Heart left ventricle (tissue), 16 donors: ENCODE results near the gene CRLF3. TPM values are rescaled to one million over a fixed set of nuclear protein-coding genes. Genes with fewer than 3 reads are reported as not detected.

Experiments
- ATAC-seq, 4 donors: fragments of 200-7000 bp; cut with Tn5 transposase; one replicate each; pipeline ENCODE4 v1.9.1; 2020 to 2022; ENCODE audit warnings: moderate library complexity in 4 of 4, mild to moderate bottlenecking in 3 of 4, moderate number of reproducible peaks in 1 of 4
- DNase-seq, 5 donors: peaks; one replicate each; pipeline ENCODE4 v3.0.0-alpha.2; 2020
- H3K27ac ChIP-seq, 12 donors: fragments of 200-600 bp; sonication (generic) in 4 of 12; one replicate each; pipeline versions ENCODE4 v1.5.0 to v1.8.0; 2016 to 2022; ENCODE audit warnings: mild to moderate bottlenecking in 2 of 12
- H3K27me3 ChIP-seq, 9 donors: fragments of 200-600 bp; sonication (generic) in 2 of 9; one replicate each; pipeline versions ENCODE4 v1.5.1 to v1.8.0; 2016 to 2022; ENCODE audit warnings: mild to moderate bottlenecking in 3 of 9
- H3K36me3 ChIP-seq, 9 donors: fragments of 200-600 bp; sonication (generic) in 2 of 9; one replicate each; pipeline versions ENCODE4 v1.5.0 to v1.8.0; 2018 to 2022; ENCODE audit warnings: mild to moderate bottlenecking in 2 of 9
- H3K4me1 ChIP-seq, 12 donors: fragments of 200-600 bp; sonication (generic) in 4 of 12; one replicate each; pipeline versions ENCODE4 v1.5.0 to v1.8.0; 2016 to 2022; ENCODE audit warnings: mild to moderate bottlenecking in 3 of 12
- H3K4me3 ChIP-seq, 12 donors: fragments of 200-600 bp; sonication (generic) in 4 of 12; one replicate each; pipeline versions ENCODE4 v1.5.0 to v1.8.0; 2017 to 2022; ENCODE audit warnings: mild to moderate bottlenecking in 9 of 12, moderate library complexity in 4 of 12
- H3K9me3 ChIP-seq, 12 donors: fragments of 200-600 bp; sonication (generic) in 4 of 12; one replicate each; pipeline versions ENCODE4 v1.5.0 to v1.8.0; 2016 to 2022; ENCODE audit warnings: mild to moderate bottlenecking in 1 of 12
- POLR2A ChIP-seq, 2 donors: fragments of 450-650 bp; IDR thresholded peaks; one replicate each; pipeline ENCODE4 v1.6.1; 2017; ENCODE audit warnings: antibody characterized with exemption in 2 of 2, mild to moderate bottlenecking in 2 of 2, moderate library complexity in 2 of 2
- WGBS, 4 donors: extraction: QIAGEN DNeasy Blood & Tissue Kit in 2 of 4; methylation state at CpG; one replicate each; pipeline versions ENCODE4 v1.1.5 to v1.1.7; 2013 to 2018; 5-methylcytosine and 5-hydroxymethylcytosine counted together
- intact Hi-C, 10 donors: fragments of 100-400 bp; cut with DNase I; formaldehyde crosslinking; loops; one replicate each; pipeline versions ENCODE4 v1.11.1 to v1.14.2; 2022
- long read RNA-seq, 3 donors: library from polyadenylated mRNA; unstranded; transcript quantifications; one replicate each; pipeline ENCODE4 v2.0.0, GENCODE V29; 2020 to 2021
- polyA plus RNA-seq, 2 donors: library from polyadenylated mRNA; stranded (reverse); fragments of 200-250 nt; gene quantifications; one replicate each; pipeline ENCODE4 v1.2.3, GENCODE V29; 2013
- total RNA-seq, 9 donors: library from RNA; depleted of rRNA in 2 of 9; stranded (reverse); fragments of >200 nt in 2 of 9; fragmentation: NEBNext Ultra II Directional in 3 of 9; extraction: Animal tissue kit (Norgen Biotek cat#: 25700) in 3 of 9; gene quantifications; one replicate each; pipeline versions ENCODE4 v1.1.0 to v1.2.4, GENCODE V29; 2016 to 2023
- TF ChIP-seq, protein P1 (sequence below), 12 donors: fragments of 200-600 bp; sonication (generic) in 4 of 12; IDR thresholded peaks; one replicate each; pipeline versions ENCODE4 v1.5.0 to v1.8.0; 2018 to 2022; ENCODE audit warnings: antibody characterized with exemption in 12 of 12, mild to moderate bottlenecking in 5 of 12
- donor health status: ischemic (EF 13 %, LVEDD 7.1; RV severe dilation, severe dysfunction).
- donor health status: healthy with polysubstance abuse.
- donor health status: DM: no; HTN: yes; CAD: no.
- donor health status: DM: no; HTN: no; CAD: no.
- donor health status: ischemic (EF 25% LVEDD 6.9; RV normal size, moderate dysfunction).
- donor health status: ischemic (EF 25% LVEDD 5.7; RV mildly dilated, moderate dysfunction).
- donor health status: healthy.
- donor health status: DM: yes; HTN: yes; CAD: no.
- donor health status: ischemic (EF 35%, LVEDD 5.7; RV mildly dilated, moderate dysfunction).
- donor health status: nonischemic (EF 11% LVEDD 7.7; RV severe dilation, severe dysfunction).
- donor health status: DM: yes; HTN: yes; CAD: no.
- donor health status: PGD.
- donor health status: ischemic (EF 29% LVEDD 5.4; RV normal size, mild dysfunction).
- donor health status: nonischemic (EF 23%, LVEDD 6.1; RV moderate dilation, normal function).

Gene CRLF3
- total RNA-seq (10 to 100 TPM in 1 of 9 donors, 1 to 10 TPM in 8; 4.4 to 12.3 (median 5.5) TPM), polyA plus RNA-seq (1 to 10 TPM; 3.0 to 4.4 TPM)
- long read RNA-seq, donor 1, transcript CRLF3-201 (8 exons, 2,957 nt): major isoform, 9 of 14 reads
- long read RNA-seq, donor 1, partial matches to known transcripts: 1 of 14 reads
- long read RNA-seq, donor 1, other reads (novel, unspliced or antisense): 4 of 14 reads
- long read RNA-seq, donor 2, transcript CRLF3-201 (8 exons, 2,957 nt): major isoform, 21 of 25 reads
- long read RNA-seq, donor 2, partial matches to known transcripts: 1 of 25 reads
- long read RNA-seq, donor 2, other reads (novel, unspliced or antisense): 3 of 25 reads
- long read RNA-seq, donor 3, transcript CRLF3-201 (8 exons, 2,957 nt): major isoform, 7 of 11 reads
- long read RNA-seq, donor 3, partial matches to known transcripts: 0 of 11 reads
- long read RNA-seq, donor 3, other reads (novel, unspliced or antisense): 4 of 11 reads

GRCh38 chr17:30824356-30825145, at the start of gene CRLF3:
Gene CRLF3, minus strand, starts transcription at chr17:30824692. Its CDS starts 41 bp downstream, at chr17:30824651.
- WGBS, 4 donors: 3 to 21% (median 5%) methylated on average over 25 to 75 of the region's 75 CpGs
- peak within 1 kb of the TSS in 11 of 12 donors; percentile 78 to 93 (median 85) for H3K27ac ChIP-seq
- H3K27me3 ChIP-seq: no peaks in the 10 kb centered on the region
- peaks cover 0 to 54% (median 19%) of the 10 kb centered on the region in 12 donors for H3K4me1 ChIP-seq
- peak within 1 kb of the TSS; percentile 68 to 99 (median 93) for H3K4me3 ChIP-seq
- DNase-seq: peak; percentile 90 to 95 (median 92)
- H3K9me3 ChIP-seq: no peaks in the 10 kb centered on the region
- peak; percentile 91 to 99 (median 98) for ATAC-seq
- TF ChIP-seq, protein P1, sequence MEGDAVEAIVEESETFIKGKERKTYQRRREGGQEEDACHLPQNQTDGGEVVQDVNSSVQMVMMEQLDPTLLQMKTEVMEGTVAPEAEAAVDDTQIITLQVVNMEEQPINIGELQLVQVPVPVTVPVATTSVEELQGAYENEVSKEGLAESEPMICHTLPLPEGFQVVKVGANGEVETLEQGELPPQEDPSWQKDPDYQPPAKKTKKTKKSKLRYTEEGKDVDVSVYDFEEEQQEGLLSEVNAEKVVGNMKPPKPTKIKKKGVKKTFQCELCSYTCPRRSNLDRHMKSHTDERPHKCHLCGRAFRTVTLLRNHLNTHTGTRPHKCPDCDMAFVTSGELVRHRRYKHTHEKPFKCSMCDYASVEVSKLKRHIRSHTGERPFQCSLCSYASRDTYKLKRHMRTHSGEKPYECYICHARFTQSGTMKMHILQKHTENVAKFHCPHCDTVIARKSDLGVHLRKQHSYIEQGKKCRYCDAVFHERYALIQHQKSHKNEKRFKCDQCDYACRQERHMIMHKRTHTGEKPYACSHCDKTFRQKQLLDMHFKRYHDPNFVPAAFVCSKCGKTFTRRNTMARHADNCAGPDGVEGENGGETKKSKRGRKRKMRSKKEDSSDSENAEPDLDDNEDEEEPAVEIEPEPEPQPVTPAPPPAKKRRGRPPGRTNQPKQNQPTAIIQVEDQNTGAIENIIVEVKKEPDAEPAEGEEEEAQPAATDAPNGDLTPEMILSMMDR (IDR thresholded peaks at IDR 0.05): peak; percentile 32 to 90 (median 68)
- TF ChIP-seq POLR2A (IDR thresholded peaks at IDR 0.05): peak in 1 of 2 donors; percentile 84
- H3K36me3 ChIP-seq: no peaks in the 10 kb centered on the region
- intact Hi-C loops: loop anchor here in 1 of 10 donors (2.0 to 5.0 kb wide), 2 partner anchors 222 to 348 kb away; partner anchors contain the start of gene GOSR1

DNA sequence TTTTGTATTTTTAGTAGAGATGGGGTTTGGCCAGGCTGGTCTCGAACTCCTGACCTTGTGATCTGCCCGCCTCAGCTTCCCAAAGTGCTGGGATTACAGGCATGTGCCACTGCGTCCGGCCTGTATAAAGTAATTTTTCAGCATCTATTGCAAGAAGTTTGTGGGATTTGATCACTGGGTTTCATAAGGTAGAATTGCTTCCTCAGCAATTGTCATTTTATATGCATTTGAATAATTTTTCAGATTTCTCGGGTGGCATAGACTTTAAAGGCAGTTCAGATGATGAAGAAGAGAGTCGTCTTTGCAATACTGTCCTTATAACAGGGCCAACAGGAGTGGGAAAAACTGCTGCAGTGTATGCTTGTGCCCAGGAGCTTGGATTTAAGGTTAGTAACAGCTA, 44.5 kb upstream of the CRLF3 start:
- WGBS, 4 donors: 96 to 99% (median 98%) methylated on average over 6 of the region's 6 CpGs
- ATAC-seq (no peak), DNase-seq (no peak)
- H3K36me3 ChIP-seq: peaks cover 0 to 29% (median 0%) of the 10 kb centered on the region in 9 donors
- no peaks in the 10 kb centered on the region for H3K4me1 ChIP-seq
- no peak overlapping the region for H3K4me3 ChIP-seq
- H3K9me3 ChIP-seq: no peaks in the 10 kb centered on the region
- intact Hi-C loops: no loop called here
- no peak overlapping the region for H3K27ac ChIP-seq
- H3K27me3 ChIP-seq: no peaks in the 10 kb centered on the region
- no peak for TF ChIP-seq POLR2A (IDR thresholded peaks at IDR 0.05)

- no peaks in the 10 kb centered on the region for H3K9me3 ChIP-seq
- H3K27ac ChIP-seq: no peak overlapping the region
- H3K27me3 ChIP-seq: no peaks in the 10 kb centered on the region
- peaks cover 0 to 20% (median 0%) of the 10 kb centered on the region in 9 donors for H3K36me3 ChIP-seq
- intact Hi-C loops: no loop called here
- no peaks in the 10 kb centered on the region for H3K4me1 ChIP-seq
- ATAC-seq (no peak), DNase-seq (no peak)
- H3K4me3 ChIP-seq: no peak overlapping the region
- WGBS, 4 donors: 88 to 97% (median 93%) methylated on average over 1 of the region's 1 CpG
- no peak for TF ChIP-seq POLR2A (IDR thresholded peaks at IDR 0.05)
- TF ChIP-seq, protein P1 (IDR thresholded peaks at IDR 0.05): no peak
These were observed 40.1 kb upstream of the CRLF3 start for GRCh38 chr17:30864636-30865035.

GRCh38 chr17:30858556-30859250, 34.2 kb upstream of the CRLF3 start:
- 94 to 97% (median 95%) methylated on average over 9 of the region's 9 CpGs for WGBS, 4 donors
- DNase-seq (no peak), ATAC-seq (no peak)
- H3K36me3 ChIP-seq: peaks cover 0 to 16% (median 0%) of the 10 kb centered on the region in 9 donors
- H3K27ac ChIP-seq: no peak overlapping the region
- no peaks in the 10 kb centered on the region for H3K9me3 ChIP-seq
- H3K27me3 ChIP-seq: no peaks in the 10 kb centered on the region
- intact Hi-C loops: no loop called here
- no peak overlapping the region for H3K4me3 ChIP-seq
- no peaks in the 10 kb centered on the region for H3K4me1 ChIP-seq
- TF ChIP-seq, protein P1 (IDR thresholded peaks at IDR 0.05): no peak
- no peak for TF ChIP-seq POLR2A (IDR thresholded peaks at IDR 0.05)
